ENCODE data around the gene CYP4F22.
"Not testable (repeated sequence)": the region's sequence is repeated elsewhere in the genome, so short reads cannot be mapped to it uniquely, and the experiment has no call there.

The CYP4F22 gene

DNA sequence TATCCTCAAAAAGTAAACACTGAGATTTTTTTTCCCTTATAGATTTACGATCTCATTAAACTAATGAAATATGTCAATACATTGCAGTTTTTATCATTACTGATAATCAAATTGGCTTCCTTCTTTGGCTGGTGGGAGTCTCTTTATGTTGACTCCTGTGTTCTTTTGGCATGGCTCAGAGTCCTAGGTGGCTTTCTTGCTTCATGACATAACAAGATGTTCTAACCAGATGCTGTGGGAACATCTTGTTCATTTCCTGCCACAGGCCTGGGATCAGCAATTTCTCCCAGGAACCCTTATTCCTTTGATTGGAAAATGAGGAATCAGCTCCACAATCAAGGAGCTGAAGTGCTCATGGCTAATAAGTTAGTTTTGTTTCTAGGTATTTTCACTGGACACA is 13.2 kb upstream of the CYP4F22 start:
- no peak for DNase-seq

DNA sequence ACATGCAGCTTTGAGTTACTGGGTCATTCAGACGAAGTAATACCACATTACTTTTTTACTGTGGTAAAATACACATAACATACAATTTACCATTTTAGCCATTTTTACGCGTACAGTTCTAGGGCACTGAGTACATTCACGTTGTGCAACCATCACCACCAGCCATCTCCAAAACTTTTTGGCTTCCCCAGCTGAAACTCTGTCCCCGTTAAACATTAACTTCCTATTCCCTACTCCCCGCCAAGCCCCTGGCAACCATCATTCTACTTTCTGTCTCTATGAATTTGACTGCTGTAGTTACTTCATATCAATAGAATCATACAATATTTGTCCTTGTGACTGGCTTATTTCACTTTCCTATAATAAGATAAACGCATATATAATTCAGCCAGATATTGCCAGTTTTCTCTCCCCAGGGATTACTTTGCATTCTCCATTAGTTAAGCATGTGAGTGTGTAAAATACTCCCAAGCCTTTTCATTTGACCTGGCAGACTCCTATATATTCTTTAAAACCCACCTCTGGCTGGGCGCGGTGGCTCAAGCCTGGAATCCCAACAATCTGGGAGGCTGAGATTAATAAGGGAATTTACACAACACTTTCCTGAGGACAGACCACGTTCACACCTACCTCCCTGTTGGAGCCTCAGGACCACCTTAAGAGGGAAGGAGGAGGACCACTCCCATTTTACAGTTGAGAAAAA is 10.0 kb upstream of the CYP4F22 start:
- DNase-seq: no peak

- DNase-seq: no peak
Observed at GRCh38 chr19:15498910-15499309, 9.4 kb upstream of the CYP4F22 start.

- DNase-seq: no peak
Observed at GRCh38 chr19:15501596-15501995, 6.7 kb upstream of the CYP4F22 start.

- no peak for DNase-seq
Observed at GRCh38 chr19:15502264-15502663, 6.1 kb upstream of the CYP4F22 start.

DNA sequence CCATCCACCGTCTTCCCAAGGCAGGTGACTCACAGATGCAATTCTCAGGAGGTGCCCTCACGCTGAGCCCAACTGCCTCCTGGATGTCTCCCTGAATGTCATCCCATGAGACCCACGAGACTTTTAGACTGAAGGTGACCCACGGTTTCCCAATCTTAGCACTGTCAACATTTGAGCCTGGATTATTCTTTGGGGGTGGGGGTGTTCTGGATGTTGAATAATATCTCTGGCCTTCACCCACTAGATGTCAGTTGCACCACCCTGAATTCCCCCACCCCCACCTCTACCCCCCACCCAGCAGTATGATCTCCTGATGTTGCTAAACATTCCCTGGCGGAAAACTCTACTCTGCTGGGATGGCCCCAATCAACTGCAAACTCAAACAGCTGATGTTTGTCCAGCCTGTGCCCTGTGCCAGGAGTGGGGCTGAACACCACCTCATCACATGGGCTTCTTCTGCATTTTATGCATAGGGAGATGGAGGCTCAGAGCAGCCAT is 2.2 kb upstream of the CYP4F22 start:
- no peak for DNase-seq

DNA sequence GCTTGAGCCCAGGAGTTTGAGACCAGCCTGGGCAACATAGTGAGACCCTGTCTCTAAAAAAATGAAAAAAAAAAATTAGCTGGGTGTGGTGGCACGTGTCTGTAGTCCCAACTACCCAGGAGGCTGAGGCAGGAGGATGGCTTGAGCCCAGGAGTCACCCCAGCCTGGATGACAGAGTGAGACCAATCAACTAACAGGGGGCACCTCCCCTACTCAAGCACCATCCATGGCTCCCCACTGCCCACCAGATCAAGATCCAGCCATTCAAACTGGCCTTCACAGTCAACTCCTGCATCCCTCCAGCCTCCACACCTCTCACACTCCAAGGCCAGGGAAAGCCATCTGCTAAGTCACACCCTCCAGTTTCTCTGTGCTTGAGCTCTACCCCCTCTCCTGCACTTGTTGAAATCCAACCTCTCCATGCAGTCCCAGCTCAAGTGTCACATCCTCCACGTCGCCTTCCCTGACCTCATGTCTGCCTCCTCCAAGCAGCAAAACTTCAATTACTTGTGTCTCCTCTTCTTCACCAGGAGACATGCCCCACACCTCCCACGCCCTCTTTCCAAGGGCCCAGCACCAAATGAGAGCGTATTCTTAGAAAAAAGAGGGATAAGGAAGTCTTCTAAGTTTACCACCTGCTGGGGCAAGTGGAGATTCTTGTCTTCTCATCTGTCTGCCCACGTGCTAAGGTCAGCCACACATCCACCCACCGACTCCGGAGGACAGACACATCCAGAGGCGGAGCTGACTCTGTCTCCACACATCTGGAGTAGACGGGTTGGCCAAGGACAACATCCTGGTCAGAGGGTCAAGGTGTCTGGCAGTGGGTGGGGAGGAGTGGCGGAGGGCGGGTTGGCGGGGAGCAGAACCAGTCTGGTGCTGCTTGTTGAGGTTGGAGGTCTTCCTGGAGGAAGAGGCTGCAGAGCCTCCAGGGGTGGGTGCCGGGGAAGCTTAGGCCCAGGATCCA is 974 bp upstream of the CYP4F22 start:
- no peak for DNase-seq

DNA sequence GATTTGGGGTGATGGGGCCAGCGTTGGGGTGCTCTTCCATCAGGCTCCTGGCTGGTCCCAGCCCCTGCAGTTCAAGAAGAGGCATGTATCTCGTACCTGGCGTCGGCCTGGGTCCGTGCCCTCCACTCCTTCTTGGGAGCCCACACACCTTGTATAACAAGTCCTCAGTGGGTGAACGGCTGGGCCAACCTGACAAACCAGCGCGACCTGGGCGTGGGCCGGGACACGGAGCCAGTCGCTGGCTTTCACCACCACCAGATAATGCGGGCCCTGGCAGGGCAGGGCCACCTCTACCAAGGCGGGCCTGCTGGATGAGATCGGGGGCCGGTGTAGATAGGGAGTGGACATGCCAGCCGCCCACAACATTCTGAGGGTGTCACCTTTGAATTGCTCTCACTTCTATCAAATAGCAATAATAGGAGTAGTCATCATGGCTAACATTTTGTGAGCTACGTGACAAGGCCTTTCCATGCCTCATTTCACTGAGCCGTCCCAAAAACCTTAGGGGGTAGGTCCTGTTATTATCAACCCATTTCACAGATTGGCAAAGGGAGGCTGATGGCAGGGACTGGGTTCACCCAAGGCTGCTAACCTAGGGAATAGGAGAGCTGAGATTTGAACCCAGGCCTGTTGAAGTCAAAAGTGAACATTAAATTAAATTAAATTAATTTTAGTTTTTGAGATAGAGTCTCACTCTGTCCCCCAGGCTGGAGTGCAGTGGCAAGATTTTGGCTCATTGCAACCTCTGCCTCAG is 3.5 kb downstream of the CYP4F22 start:
- DNase-seq: no peak

- DNase-seq: not testable (repeated sequence)
Observed at GRCh38 chr19:15515227-15515625, 6.9 kb downstream of the CYP4F22 start.

DNA sequence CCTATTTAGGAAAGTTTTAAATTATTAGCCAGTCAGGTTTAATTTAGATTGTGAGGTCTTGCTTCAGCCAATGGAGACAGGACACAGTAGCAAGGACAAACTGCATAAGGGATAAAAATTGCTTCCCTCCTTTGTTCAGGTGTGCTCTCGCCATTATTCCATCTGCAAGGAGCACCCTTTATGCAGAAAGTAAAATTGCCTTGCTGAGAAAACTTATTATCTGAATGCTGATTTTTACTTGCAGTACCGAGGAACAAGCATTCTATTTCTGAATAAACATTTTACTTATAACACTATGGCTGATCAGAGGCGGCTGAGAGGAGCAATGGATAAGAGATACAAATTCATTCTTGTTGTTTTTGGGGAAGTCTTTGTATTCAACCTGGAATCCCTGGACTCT is 8.0 kb downstream of the CYP4F22 start:
- no peak for DNase-seq

DNA sequence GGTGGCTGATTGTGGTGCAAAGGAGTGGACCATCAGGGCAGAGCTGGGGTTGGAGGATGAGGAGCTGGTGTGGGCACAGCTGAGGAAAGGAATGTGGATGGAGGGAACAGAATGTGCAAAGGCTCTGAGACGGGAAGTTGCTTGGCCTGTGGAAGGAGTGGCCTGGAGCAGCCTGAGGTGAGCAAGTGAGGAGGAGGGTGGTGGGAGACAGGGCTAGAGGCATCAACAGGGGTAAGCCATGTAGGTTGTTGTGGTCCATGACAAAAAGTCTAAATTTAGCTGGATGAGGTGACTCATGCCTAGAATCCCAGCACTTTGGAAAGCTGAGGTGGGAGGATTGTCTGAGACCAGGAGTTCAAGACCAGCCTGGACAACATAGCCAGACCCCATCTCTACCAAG is 9.5 kb downstream of the CYP4F22 start:
- no peak for DNase-seq

- no peak for DNase-seq
Observed at GRCh38 chr19:15519433-15519976, 11.2 kb downstream of the CYP4F22 start.

- DNase-seq: no peak
Observed at GRCh38 chr19:15524781-15525180, 16.5 kb downstream of the CYP4F22 start.

DNA sequence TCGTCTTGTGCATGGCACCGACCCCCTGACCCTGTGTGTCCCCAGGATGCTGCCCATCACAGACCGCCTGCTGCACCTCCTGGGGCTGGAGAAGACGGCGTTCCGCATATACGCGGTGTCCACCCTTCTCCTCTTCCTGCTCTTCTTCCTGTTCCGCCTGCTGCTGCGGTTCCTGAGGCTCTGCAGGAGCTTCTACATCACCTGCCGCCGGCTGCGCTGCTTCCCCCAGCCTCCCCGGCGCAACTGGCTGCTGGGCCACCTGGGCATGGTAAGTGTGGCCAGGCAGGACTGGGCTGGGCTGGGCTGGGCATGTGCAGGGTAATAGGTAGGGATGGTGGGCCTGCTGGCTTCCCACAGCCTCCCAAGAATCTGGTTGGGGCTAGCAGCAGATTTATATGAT is 17.0 kb downstream of the CYP4F22 start:
- DNase-seq: no peak

DNA sequence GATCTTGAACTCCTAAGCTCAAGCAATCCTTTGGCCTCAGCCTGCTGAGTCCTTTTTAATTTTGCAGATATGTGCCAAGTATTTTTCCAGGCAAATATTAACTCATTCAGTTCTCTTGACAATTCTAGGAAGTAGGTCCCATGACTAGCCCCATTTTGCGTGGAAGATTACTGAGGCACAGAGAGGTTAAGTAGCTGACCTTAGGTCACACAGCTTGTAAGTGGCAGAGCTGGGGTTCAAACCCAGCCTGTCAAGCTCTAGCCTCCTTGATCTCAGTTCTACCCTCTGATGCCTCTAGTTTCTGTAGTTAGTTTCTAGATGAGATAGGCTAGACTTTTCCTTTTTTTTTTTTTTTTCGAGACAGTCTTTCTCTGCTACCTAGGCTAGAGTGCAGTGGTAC is 18.1 kb downstream of the CYP4F22 start:
- no peak for DNase-seq

- no peak for DNase-seq
Observed at GRCh38 chr19:15527705-15528104, 19.4 kb downstream of the CYP4F22 start.

DNA sequence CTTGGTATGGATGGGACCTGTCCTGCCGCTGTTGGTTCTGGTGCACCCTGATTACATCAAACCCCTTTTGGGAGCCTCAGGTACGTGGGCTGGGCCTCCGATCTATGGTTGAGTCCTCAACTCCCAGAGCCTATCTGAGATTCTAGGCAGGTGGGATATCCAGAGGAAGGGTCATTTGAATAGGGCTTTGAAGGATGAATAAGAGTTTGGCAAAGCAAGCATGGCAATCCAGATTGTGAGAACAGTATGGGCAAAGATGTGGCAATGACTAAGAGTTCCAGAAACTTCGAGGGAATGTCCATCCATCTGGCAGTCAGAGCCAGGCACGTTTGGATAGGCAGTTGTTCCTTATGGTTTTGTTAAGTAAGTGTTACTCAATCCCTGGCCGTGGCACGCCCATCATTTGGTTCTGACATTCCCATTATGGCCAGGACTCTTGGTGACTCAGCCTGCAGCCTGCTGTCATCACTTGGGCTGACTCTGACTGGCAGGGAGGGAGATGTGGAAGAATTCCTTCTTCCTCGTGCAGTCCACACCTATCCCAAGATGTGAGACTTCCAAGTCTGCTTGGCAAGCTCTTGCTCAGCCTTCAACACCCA is 21.5 kb downstream of the CYP4F22 start:
- no peak for DNase-seq

DNA sequence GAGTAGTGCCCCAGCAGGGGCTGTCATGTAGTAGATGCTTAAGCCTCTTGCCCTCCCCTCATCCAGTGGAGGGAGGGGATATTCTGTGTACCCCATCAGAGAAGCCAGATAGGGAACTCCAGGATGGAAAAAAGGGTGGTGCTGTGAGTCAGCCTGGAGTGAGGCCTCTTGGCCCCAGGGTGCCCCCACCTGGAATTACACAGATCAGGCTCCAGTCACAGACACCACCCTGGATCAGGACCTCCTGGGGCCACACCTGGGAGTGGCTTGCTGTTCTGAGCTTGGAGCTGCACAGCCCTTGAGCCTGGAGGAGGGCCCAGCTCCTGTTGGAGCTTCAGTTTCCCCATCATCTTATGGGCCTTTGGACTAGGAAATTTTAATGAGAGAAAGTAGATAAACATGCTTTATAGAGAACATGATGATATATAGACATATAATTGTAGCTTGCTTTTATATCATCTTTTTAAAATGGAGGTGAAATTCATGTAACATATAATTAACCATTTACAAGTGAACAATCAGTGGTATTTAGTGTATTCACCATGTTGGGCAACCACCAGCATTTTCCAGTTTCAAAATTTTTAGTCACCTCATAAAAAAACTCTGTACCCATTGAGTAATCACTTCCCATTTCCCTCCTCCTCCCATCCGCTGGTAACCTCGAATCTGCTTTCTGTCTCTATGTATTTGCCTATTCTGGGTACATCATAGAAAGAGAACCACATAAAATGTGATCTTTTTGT is 24.6 kb downstream of the CYP4F22 start:
- DNase-seq: no peak

GRCh38 chr19:15533522-15533830 is 25.2 kb downstream of the CYP4F22 start:
- DNase-seq: not testable (repeated sequence)

DNA sequence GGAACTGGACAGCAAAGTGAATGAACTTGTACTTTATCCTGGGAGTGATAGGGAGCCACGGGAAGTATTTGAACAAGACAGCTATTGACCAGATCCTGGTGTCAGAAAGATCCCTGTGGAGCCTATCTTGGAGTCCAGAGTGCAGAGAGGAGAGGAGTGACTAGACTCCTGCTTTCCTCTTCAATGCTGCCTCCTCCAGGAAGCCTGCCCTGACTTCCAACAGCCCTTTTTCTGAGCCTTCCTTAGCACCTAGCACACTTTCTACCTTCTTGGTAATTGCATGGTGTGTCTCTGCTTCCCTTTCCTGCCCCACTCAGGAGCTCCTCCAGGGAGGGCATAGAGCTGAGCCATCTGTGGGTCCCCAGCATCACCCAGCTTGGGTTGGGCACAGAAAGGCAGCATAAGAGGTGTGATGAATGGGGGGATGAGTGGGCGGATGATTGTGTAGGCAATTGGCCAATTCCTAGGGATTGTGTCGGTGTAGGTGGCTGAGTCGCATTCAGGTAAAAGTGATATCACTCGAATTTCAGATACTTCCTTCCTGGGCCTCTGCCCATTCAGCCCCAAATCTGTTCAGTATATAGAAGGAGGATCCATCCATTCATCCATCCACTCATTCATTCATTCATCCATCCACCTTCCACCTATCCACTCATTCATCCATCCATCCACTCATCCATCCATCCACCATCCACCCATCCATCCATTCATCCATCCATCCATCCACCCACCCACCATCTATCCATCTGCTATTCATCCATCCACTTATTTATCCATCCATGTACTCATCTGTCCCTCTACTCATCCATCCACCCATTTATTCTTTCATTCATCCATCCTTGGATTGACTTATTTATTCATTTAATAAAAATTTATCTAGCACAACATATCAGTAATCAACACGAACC is 26.9 kb downstream of the CYP4F22 start:
- peak; percentile 15 for DNase-seq

- DNase-seq: no peak
Observed at GRCh38 chr19:15536350-15536749, 28.0 kb downstream of the CYP4F22 start.
